HepG2 (cell line): ENCODE results near the gene CLEC18B. TPM values are rescaled to one million over a fixed set of nuclear protein-coding genes. Genes with fewer than 3 reads are reported as not detected.
"Not testable (repeated sequence)": the region's sequence is repeated elsewhere in the genome, so short reads cannot be mapped to it uniquely, and the experiment has no call there.

Experiments
- ELF1 ChIP-seq: sonication (generic); formaldehyde crosslinking; IDR thresholded peaks from 2 replicates; pipeline ENCODE4 v1.4.0; 2020; ENCODE audit warnings: missing genetic modification reagents
- FOXK2 ChIP-seq: fragments of 450-650 bp; IDR thresholded peaks from 2 replicates; pipeline ENCODE4 v1.6.1; 2016
- GABPB1 ChIP-seq: IDR thresholded peaks from 2 replicates; pipeline ENCODE4 v1.6.1; 2016; ENCODE audit warnings: mild to moderate bottlenecking, missing genetic modification reagents, moderate library complexity, missing compliant biosample characterization
- HINFP ChIP-seq: sonication (generic); formaldehyde crosslinking; IDR thresholded peaks from 2 replicates; pipeline ENCODE4 v1.4.0; 2020; ENCODE audit warnings: low read depth, mild to moderate bottlenecking, missing genetic modification reagents
- HOXA3 ChIP-seq: sonication (generic); formaldehyde crosslinking; IDR thresholded peaks from 2 replicates; pipeline ENCODE4 v1.5.0; 2020; ENCODE audit warnings: missing genetic modification reagents
- JUN ChIP-seq: sonication (generic); formaldehyde crosslinking; IDR thresholded peaks from 2 replicates; pipeline ENCODE4 v1.4.0; 2020; ENCODE audit warnings: mild to moderate bottlenecking, missing genetic modification reagents
- KDM2A ChIP-seq: sonication (generic); formaldehyde crosslinking; IDR thresholded peaks from 2 replicates; pipeline ENCODE4 v1.4.0; 2020; ENCODE audit warnings: low read depth, missing genetic modification reagents, borderline replicate concordance
- KDM5A ChIP-seq: fragments of 200-600 bp; sonication (generic); IDR thresholded peaks from 2 replicates; pipeline ENCODE4 v1.7.0; 2018; ENCODE audit warnings: antibody characterized with exemption, mild to moderate bottlenecking, low read length, borderline replicate concordance
- KLF11 ChIP-seq: IDR thresholded peaks from 2 replicates; pipeline ENCODE4 v1.6.1; 2016; ENCODE audit warnings: missing compliant biosample characterization
- MEF2D ChIP-seq: sonication (generic); formaldehyde crosslinking; IDR thresholded peaks from 2 replicates; pipeline ENCODE4 v1.5.1; 2020; ENCODE audit warnings: mild to moderate bottlenecking, missing genetic modification reagents
- MTF1 ChIP-seq: sonication (generic); formaldehyde crosslinking; IDR thresholded peaks from 2 replicates; pipeline ENCODE4 v1.5.0; 2020; ENCODE audit warnings: missing genetic modification reagents
- POLR2A ChIP-seq, 2 experiments: IDR thresholded peaks; 2 replicates each; pipeline ENCODE4 v1.6.1; 2011; ENCODE audit warnings: low read depth in 2 of 2, low read length in 2 of 2, mild to moderate bottlenecking in 1 of 2, moderate library complexity in 1 of 2; ENCODE audit not compliant: insufficient read depth in 1 of 2
- SOX6 ChIP-seq, 2 experiments: fragments of 450-650 bp in 1 of 2; sonication (generic) in 1 of 2; formaldehyde crosslinking in 1 of 2; IDR thresholded peaks; 2 replicates each; pipeline versions ENCODE4 v1.4.0 to v1.6.1; 2017 to 2020; ENCODE audit warnings: antibody characterized with exemption in 1 of 2, mild to moderate bottlenecking in 1 of 2, missing genetic modification reagents in 1 of 2
- SPEN ChIP-seq: sonication (generic); formaldehyde crosslinking; IDR thresholded peaks from 2 replicates; pipeline ENCODE4 v1.5.1; 2020; ENCODE audit warnings: low read depth, mild to moderate bottlenecking, missing genetic modification reagents
- TBX2 ChIP-seq: sonication (generic); formaldehyde crosslinking; IDR thresholded peaks from 2 replicates; pipeline ENCODE4 v1.5.0; 2020; ENCODE audit warnings: missing genetic modification reagents, mild to moderate bottlenecking, borderline replicate concordance
- YEATS2 ChIP-seq: sonication (generic); formaldehyde crosslinking; IDR thresholded peaks from 2 replicates; pipeline ENCODE4 v1.4.0; 2020; ENCODE audit warnings: missing genetic modification reagents, borderline replicate concordance
- ZBTB14 ChIP-seq: sonication (generic); formaldehyde crosslinking; IDR thresholded peaks from 2 replicates; pipeline ENCODE4 v1.4.0; 2020; ENCODE audit warnings: missing genetic modification reagents
- ZNF274 ChIP-seq: sonication (generic); formaldehyde crosslinking; IDR thresholded peaks from 2 replicates; pipeline ENCODE4 v1.5.1; 2020; ENCODE audit warnings: mild to moderate bottlenecking, missing genetic modification reagents
- ZNF281 ChIP-seq: sonication (generic); formaldehyde crosslinking; IDR thresholded peaks from 2 replicates; pipeline ENCODE4 v1.4.0; 2020; ENCODE audit warnings: missing genetic modification reagents, borderline replicate concordance
- ZNF333 ChIP-seq: sonication (generic); formaldehyde crosslinking; IDR thresholded peaks from 2 replicates; pipeline ENCODE4 v1.4.0; 2020; ENCODE audit warnings: mild to moderate bottlenecking, missing genetic modification reagents, borderline replicate concordance
- ZNF441 ChIP-seq: sonication (generic); formaldehyde crosslinking; IDR thresholded peaks from 2 replicates; pipeline ENCODE4 v1.7.0; 2021; ENCODE audit warnings: missing genetic modification reagents, borderline replicate concordance
- ZNF580 ChIP-seq: IDR thresholded peaks from 2 replicates; pipeline ENCODE4 v1.6.1; 2016; ENCODE audit warnings: low read depth, borderline replicate concordance
- ZNF761 ChIP-seq: sonication (generic); formaldehyde crosslinking; conservative IDR thresholded peaks from 2 replicates; pipeline ENCODE4 v1.4.0; 2020; ENCODE audit warnings: mild to moderate bottlenecking, missing genetic modification reagents
- polyA plus RNA-seq, 8 experiments: library from polyadenylated mRNA; depleted of rRNA in 3 of 8; stranded (reverse) in 7 of 8; unstranded in 1 of 8; fragments of >200 nt; fragmentation: Illumina TruSeq in 4 of 8; extraction: Trizol in 4 of 8; gene quantifications; 2 replicates each; pipeline versions ENCODE4 v1.2.1 to v1.2.3, GENCODE V29; 2011 to 2016; ENCODE audit warnings: low read depth in 4 of 8, missing spikeins in 1 of 8, mixed read lengths in 1 of 8; ENCODE audit not compliant: insufficient read depth in 1 of 8
- total RNA-seq, 5 experiments: library from RNA; depleted of rRNA; stranded (reverse); fragments of >200 nt; fragmentation: Illumina TruSeq; extraction: Trizol; gene quantifications; 2 replicates each; pipeline ENCODE4 v1.2.3, GENCODE V29; 2016; ENCODE audit warnings: low read depth in 1 of 5

The CLEC18B gene
- total and polyA plus RNA-seq, 2 of the 13 experiments (the other 11 are each of a cell fraction or from before 2014, with no cell fraction given), result 0.31 to 1.1 TPM

GRCh38 chr16:74368002-74368911 is 53.0 kb downstream of the CLEC18B start (continued):
- TF ChIP-seq HINFP (CRISPR knock-in tag) (0 out of 2 replicates have a peak, but pooled peaks have one; percentile 11), MTF1 (CRISPR knock-in tag) (0 out of 2 replicates have a peak, but pooled peaks have one; percentile 26), ZNF281 (CRISPR knock-in tag) (peak; percentile 26; the same call in 1 of the 2 replicates), ZNF761 (CRISPR knock-in tag) (0 out of 2 replicates have a peak, but pooled peaks have one; percentile 40), FOXK2 (peak; percentile 63), ZNF441 (CRISPR knock-in tag) (peak; percentile 81; the same call in 1 of the 2 replicates), KDM5A (peak; percentile 60; the same call in 1 of the 2 replicates), JUN (CRISPR knock-in tag) (0 out of 2 replicates have a peak, but pooled peaks have one; percentile 10), ZNF333 (CRISPR knock-in tag) (peak; percentile 6; the same call in 1 of the 2 replicates), GABPB1 (CRISPR knock-in tag) (peak; percentile 91), HOXA3 (CRISPR knock-in tag) (peak; percentile 89; the same call in 1 of the 2 replicates), SPEN (peak; percentile 71; the same call in 1 of the 2 replicates), YEATS2 (CRISPR knock-in tag) (peak; percentile 82), SOX6 (CRISPR knock-in tag; IDR thresholded peaks at IDR 0.05) (0 out of 2 replicates have a peak, but pooled peaks have one; percentile 7), ZBTB14 (CRISPR knock-in tag) (peak; percentile 88), KDM2A (CRISPR knock-in tag) (peak; percentile 85), MEF2D (0 out of 2 replicates have a peak, but pooled peaks have one; percentile 30), TBX2 (CRISPR knock-in tag) (peak; percentile 65; the same call in 1 of the 2 replicates), POLR2A (IDR thresholded peaks at IDR 0.05; ENCODE audit: insufficient read depth in 1 of 2, low read depth in 2 of 2, low read length in 2 of 2) (peak; percentile 54 to 55), ELF1 (CRISPR knock-in tag) (peak; percentile 45; the same call in 1 of the 2 replicates), KLF11 (CRISPR knock-in tag) (0 out of 2 replicates have a peak, but pooled peaks have one; percentile 24), ZNF274 (CRISPR knock-in tag) (peak; percentile 21; the same call in 1 of the 2 replicates), ZNF580 (peak; percentile 14; the same call in 1 of the 2 replicates)
- TF ChIP-seq SOX6 (IDR thresholded peaks at IDR 0.05), result not testable (repeated sequence)
